HG03342 (cell line): Measurements from ENCODE around the gene TMEM130.

Source experiments
- ATAC-seq: cut with Tn5 transposase; IDR thresholded peaks from one replicate; pipeline ENCODE4 v1.9.1; 2021; ENCODE audit warnings: mild to moderate bottlenecking, moderate library complexity; ENCODE audit not compliant: unreplicated experiment

TMEM130 gene

GRCh38 chr7:98810153-98810802 lies 59.5 kb downstream of the TMEM130 start:
- no peak for ATAC-seq

GRCh38 chr7:98808751-98809460 lies 60.9 kb downstream of the TMEM130 start:
- ATAC-seq = no peak

- ATAC-seq = no peak
Observed at GRCh38 chr7:98807068-98808048, 62.5 kb downstream of the TMEM130 start.

GRCh38 chr7:98805956-98806838 lies 63.6 kb downstream of the TMEM130 start:
- ATAC-seq = no peak

- peak; percentile 22 for ATAC-seq
Observed at GRCh38 chr7:98802781-98803110, 67.1 kb downstream of the TMEM130 start.

GRCh38 chr7:98802088-98802780 lies 67.6 kb downstream of the TMEM130 start:
- ATAC-seq = peak; percentile 90

GRCh38 chr7:98800996-98801395 lies 68.8 kb downstream of the TMEM130 start:
- no peak for ATAC-seq

- no peak for ATAC-seq
Observed at GRCh38 chr7:98797150-98797549, 72.7 kb downstream of the TMEM130 start.
